DMS153 treated with DMSO at 0.1 percent for 48 hours (cell line): Measurements from ENCODE around the gene RUSC2.
"Not testable (repeated sequence)": the region's sequence is repeated elsewhere in the genome, so short reads cannot be mapped to it uniquely, and the experiment has no call there.

Source experiments
- DNase-seq: peaks from one replicate; lab custom pipeline; 2025; ENCODE audit not compliant: unreplicated experiment; lab: John Stamatoyannopoulos, UW

RUSC2 gene

GRCh38 chr9:35519692-35520363 is 29.9 kb downstream of the RUSC2 start:
- no peak for DNase-seq

DNA sequence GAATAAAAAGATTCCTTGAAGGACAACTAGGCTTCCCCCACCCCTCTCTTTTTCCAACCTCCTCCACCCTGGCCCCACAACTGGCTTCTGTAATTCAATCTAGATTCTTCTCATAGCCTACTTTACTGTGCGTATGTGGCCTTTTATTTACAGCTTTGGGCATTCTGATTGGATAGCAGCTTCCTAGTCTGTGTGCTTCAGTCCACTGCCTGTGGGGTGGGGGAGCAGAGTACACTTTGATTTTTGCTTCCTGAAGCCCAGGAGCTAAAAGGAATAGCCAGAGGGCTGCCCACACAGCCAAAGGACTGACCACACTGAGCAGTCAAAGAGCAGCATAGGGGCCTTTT is 30.4 kb downstream of the RUSC2 start:
- DNase-seq: no peak

DNA sequence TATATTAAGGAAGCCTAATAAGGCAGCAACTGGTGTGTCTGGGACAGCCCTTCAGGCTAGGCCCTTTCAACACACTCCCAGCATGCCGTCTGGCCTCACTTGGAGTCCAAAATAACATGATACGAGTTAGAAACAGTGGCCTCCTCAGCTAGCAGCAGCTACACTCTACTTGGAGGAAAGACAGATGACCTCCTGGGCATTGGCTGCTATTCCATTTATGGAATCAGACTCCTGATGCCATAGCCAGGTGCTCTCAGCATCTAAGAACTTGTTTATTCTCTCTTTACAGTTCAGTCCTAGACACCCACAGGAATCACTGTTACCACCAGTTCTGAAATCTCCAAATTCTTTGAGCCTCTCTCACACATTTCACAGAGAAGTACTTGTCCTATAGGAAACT is 31.8 kb downstream of the RUSC2 start:
- DNase-seq: no peak

GRCh38 chr9:35522187-35522586 is 32.3 kb downstream of the RUSC2 start:
- no peak for DNase-seq

GRCh38 chr9:35522700-35523099 is 32.8 kb downstream of the RUSC2 start:
- DNase-seq: no peak

DNA sequence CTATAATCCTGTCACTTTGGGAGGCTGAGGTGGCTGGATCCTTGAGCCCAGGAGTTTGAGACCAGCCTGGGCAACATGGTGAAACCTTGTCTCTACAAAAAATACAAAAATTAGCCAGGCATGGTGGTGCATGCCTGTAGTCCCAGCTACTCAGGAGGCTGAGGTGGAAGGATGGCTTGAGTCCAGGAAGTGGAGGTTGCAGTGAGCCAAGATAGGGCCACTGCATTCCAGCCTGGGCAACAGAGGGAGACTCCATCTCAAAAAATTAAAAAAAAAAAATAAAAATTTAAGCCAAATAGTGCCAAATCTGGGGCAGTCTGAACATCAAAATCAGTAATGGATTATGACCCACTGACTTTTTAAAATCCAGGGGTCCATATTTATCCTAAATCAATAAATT is 33.6 kb downstream of the RUSC2 start:
- DNase-seq: not testable (repeated sequence)

GRCh38 chr9:35526087-35526801 is 36.3 kb downstream of the RUSC2 start:
- no peak for DNase-seq

DNA sequence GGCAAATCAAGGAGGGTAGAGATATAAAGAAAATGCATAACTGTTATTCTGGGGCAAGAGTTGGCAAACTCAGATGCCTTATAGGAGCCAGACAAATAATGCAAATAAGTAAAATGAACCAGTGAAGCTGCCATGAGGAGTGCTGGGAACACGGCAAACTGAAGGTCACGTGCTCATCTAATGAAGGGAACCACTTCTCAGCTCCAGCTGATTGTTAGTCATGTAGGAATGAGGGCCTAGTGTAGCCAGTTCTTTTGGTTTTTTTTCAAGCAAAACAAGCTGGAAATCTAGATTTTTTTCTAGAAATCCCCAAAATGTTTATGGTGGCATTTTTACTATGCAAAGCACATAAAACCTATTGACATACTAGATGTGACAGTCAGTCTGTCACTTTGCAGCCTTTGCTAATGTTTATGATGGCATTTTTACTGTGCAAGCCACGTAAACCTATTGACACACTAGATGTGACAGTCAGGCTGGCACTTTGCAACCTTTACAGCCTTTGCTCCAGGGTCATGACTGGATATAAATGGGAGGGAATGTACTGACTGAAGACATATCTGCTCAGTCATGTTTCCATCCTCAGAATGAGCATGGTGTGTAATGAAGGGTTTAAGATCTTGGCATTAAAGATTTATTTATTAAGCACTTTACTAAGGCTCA is 39.4 kb downstream of the RUSC2 start:
- no peak for DNase-seq

DNA sequence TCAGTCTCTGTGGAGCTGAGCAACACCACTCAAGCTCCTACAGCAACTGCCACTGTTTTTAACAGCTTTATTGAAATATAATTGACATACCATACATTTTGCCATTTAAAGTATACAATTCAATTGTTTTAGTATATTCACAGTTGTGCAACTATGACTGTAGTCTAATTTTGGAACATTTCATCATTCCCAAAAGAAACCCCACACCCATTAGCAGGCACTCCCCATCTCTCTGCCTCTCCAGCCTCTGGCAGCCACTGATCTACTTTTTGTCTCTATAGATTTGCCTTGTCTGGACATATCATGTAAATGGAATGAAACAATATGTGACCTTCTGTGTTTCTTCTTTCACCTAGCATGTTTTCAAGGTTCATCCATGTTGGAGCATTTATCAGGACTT is 43.5 kb downstream of the RUSC2 start:
- no peak for DNase-seq

GRCh38 chr9:35534921-35535320 is 45.0 kb downstream of the RUSC2 start:
- not testable (repeated sequence) for DNase-seq

GRCh38 chr9:35537913-35538312 is 48.0 kb downstream of the RUSC2 start:
- DNase-seq: no peak

DNA sequence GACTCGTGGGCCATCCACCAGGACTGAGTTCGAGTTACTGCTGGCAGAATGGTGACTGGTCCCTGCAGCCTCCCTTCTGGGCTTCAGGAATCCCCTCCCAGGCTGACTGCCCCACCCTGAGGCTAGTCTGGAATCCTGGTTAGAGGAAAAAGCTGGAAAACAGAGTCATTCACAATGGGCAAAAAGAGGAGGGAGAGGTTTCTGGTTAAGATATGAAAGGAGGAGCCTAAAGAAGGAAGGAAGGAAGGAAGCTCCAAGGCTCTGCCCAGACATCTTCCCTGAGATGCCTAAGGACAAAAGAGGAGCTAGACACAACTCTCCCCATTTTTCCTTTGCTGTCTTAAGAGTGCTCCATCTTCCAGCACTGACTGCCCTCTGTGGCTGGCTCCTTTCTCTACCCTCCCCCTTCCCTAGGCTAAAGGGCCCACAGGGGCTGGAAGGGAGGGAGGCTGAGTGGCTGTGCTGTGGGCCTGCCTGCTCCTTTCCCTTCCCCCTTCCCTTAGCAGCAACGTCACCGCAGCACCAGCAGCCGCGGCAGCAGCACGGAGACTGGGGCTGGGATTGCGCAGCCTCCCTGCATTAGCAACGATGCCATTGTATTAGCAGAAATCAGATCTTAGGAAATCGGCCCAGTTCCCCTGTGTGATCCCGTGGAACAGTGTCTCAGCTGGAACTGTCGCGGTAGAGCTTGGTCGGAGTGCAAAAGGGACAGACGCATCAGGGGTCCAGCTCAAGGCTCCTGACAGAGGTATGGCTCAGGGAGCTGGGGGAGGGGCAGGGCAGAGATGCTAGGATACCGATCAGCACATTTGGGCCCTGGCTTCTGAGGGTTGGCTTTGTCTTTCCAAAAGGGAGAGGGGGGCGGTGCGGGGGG is 48.7 kb downstream of the RUSC2 start:
- DNase-seq: no peak
